AG04449 (cell line): ENCODE data around the gene PNISR.

Source experiments
- CTCF ChIA-PET: fragments of 350-600 bp; formaldehyde crosslinking; extraction: SDS; loops from one replicate; lab custom pipeline; 2021; ENCODE audit warnings: antibody characterized with exemption; lab: Yijun Ruan, JAX
- POLR2A ChIA-PET: fragments of 400-600, 350-600 bp; formaldehyde crosslinking; extraction: SDS; loops from one replicate; lab custom pipeline; 2020; ENCODE audit warnings: antibody characterized with exemption, inconsistent platforms; lab: Yijun Ruan, JAX
- DNase-seq: peaks from one replicate; pipeline ENCODE4 v3.0.0-alpha.2; 2010; ENCODE audit warnings: low read depth, low spot score
- H3K4me3 ChIP-seq: 2 replicates; pipeline ENCODE4 v1.5.1; 2011; ENCODE audit warnings: low read depth, mild to moderate bottlenecking, control low read depth, low read length
- CTCF ChIP-seq: IDR thresholded peaks from one replicate; pipeline ENCODE4 v1.5.1; 2011; ENCODE audit warnings: mild to moderate bottlenecking, moderate library complexity, low read length, control low read depth, inconsistent platforms; ENCODE audit not compliant: insufficient read depth; ENCODE audit errors: missing control alignments

PNISR gene

GRCh38 chr6:99446076-99446475, 21.0 kb upstream of the PNISR start:
- POLR2A ChIA-PET: no interaction called here
- no peak for TF ChIP-seq CTCF
- DNase-seq: no peak
- H3K4me3 ChIP-seq: no peak overlapping the region
- CTCF ChIA-PET: interaction anchor here (1.5 kb wide), 1 partner anchor 12 kb away, joined by 4 read pairs; no protein-coding TSS in a partner anchor

GRCh38 chr6:99434702-99435530, 9.8 kb upstream of the PNISR start:
- DNase-seq: no peak
- peak; percentile 37 for TF ChIP-seq CTCF
- CTCF ChIA-PET: interaction anchor here (0.7 to 2.9 kb wide), 19 partner anchors 8 to 311 kb away, joined by 3 to 30 read pairs (median 5); partner anchors contain the start of genes COQ3 and PNISR
- POLR2A ChIA-PET: no interaction called here
- H3K4me3 ChIP-seq: no peak overlapping the region

GRCh38 chr6:99432877-99433276, 7.8 kb upstream of the PNISR start:
- ChIA-PET POLR2A (no interaction called here), CTCF (interaction anchor here (0.6 to 2.9 kb wide), 7 partner anchors 10 to 304 kb away, joined by 3 to 12 read pairs (median 6); partner anchors contain the start of gene COQ3)
- no peak overlapping the region for H3K4me3 ChIP-seq
- no peak for TF ChIP-seq CTCF
- no peak for DNase-seq

GRCh38 chr6:99431901-99432300, 6.8 kb upstream of the PNISR start:
- ChIA-PET CTCF (no interaction called here), POLR2A (no interaction called here)
- no peak for TF ChIP-seq CTCF
- H3K4me3 ChIP-seq: no peak overlapping the region
- DNase-seq: no peak

- DNase-seq: no peak
- ChIA-PET POLR2A (interaction anchor here (0.7 kb wide), 1 partner anchor 34 kb away, joined by 3 read pairs; the partner anchor contains the start of gene COQ3), CTCF (interaction anchor here (1.0 to 1.4 kb wide), 3 partner anchors 83 to 98 kb away, joined by 3 to 5 read pairs (median 5); no protein-coding TSS in a partner anchor)
- H3K4me3 ChIP-seq: no peak overlapping the region
- TF ChIP-seq CTCF: no peak
These were observed 2.9 kb upstream of the PNISR start for GRCh38 chr6:99427988-99428387.

GRCh38 chr6:99426451-99426757, 1.3 kb upstream of the PNISR start:
- TF ChIP-seq CTCF: no peak
- DNase-seq: no peak
- H3K4me3 ChIP-seq: peak overlapping the region; percentile 76
- POLR2A ChIA-PET: interaction anchor here (1.6 kb wide), 1 partner anchor 33 kb away, joined by 4 read pairs; the partner anchor contains the start of gene COQ3
- CTCF ChIA-PET: interaction anchor here (0.8 to 3.7 kb wide), 14 partner anchors 8 to 154 kb away, joined by 3 to 34 read pairs (median 4); no protein-coding TSS in a partner anchor
